Uterus (tissue), 2 donors: ENCODE measurements around the gene MXRA8.

Experiments used
- CTCF ChIP-seq, 4 experiments: fragments of 200-600 bp in 2 of 4; fragments of 450-650 bp in 2 of 4; sonication (generic) in 2 of 4; IDR thresholded peaks; one replicate each; pipeline ENCODE4 v1.5.1; 2016 to 2019; ENCODE audit warnings: antibody characterized with exemption in 4 of 4, mild to moderate bottlenecking in 2 of 4, moderate library complexity in 1 of 4
- POLR2A ChIP-seq, 2 donors: fragments of 450-650 bp; IDR thresholded peaks; one replicate each; pipeline ENCODE4 v1.6.1; 2016; ENCODE audit warnings: antibody characterized with exemption in 2 of 2, mild to moderate bottlenecking in 1 of 2, moderate library complexity in 1 of 2

- TF ChIP-seq CTCF (IDR thresholded peaks at IDR 0.05), result no peak
- TF ChIP-seq POLR2A (IDR thresholded peaks at IDR 0.05), result no peak
These were observed 1.5 kb downstream of the MXRA8 start for GRCh38 chr1:1356796-1357401.
